Measurements from ENCODE around the gene DEDD2. TPM values are rescaled to one million over a fixed set of nuclear protein-coding genes. Genes with fewer than 3 reads are reported as not detected.

The DEDD2 gene
- total RNA-seq, 1 experiment from 2014 or later: 26.2 TPM

DNA sequence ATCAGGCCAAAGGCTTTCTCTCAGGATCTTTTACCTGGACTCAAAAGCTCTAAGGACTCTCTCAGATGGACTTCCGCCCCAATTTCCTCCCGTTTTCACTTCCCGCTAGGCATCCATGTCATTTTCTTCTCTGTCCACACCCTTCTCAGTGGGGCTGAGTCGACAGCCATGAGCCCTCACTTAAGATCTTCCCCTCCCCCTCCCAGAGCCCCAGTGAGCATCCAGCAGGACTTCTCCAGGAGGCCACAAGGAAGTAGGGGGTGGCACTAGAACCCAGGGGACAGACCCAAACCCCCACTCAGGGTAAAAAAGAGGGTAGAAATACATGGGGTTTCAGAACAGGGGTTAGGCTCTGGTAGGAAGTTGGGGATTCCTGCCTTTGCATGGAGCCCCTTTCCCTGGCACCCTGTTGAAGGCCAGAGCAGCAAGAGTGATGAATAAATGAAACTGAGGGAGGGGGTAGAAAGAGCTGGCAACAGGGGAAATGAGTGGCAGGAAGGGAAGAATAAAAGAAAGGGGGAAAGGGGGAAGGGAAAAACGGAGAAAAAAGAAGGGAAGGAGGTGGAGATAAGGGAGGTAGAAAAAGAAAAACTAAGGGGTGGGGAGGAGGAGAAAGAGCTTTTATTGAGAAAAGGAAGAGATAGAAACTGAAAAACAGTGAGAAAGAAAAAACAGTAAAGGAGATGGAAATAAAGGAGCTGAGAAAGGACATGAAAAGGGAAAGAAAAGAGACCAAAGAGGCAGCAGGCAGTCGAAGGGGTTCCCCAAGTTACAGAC lies 42.3 kb downstream of the DEDD2 start:
- no peak for DNase-seq (ENCODE audit: low read depth)

DNA sequence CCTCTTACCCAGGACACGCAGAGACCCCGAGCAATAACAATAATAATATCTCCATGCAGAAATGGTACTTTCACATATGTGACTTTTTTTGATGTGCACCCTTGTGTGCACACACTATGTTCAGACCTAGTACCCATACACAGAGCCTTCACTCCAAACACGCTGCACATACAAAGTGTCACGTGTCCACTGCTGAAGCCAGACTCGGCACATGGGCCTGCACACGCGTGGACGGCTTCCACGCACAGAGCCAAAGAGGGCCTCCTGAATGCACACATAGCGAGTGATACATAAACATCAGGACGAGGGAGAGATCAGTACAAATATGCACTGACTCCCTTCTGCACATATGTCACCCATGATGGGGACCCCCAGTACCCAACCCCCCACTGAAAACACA lies 43.3 kb downstream of the DEDD2 start:
- no peak for DNase-seq (ENCODE audit: low read depth)

GRCh38 chr19:42173695-42174094 lies 43.8 kb downstream of the DEDD2 start:
- DNase-seq (ENCODE audit: low read depth): no peak

DNA sequence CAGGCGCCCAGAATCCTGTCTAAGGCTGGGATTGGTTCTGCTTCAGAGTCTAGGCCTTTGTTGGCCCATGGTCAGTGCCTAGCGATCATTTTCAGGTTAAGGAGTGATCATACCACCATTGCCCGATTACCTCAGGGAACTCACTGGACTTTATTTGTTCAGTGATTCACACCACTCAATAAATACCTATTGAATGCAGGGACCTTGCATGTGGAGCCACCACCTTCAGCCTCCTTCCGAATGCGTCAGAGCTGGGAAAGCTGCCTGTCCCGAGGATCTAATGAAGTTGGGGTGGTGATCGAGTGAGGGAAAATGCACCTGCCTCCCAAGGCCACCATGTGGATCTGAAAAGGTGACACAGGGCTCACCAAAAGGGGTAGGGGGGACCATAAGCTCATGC lies 45.2 kb downstream of the DEDD2 start:
- no peak for DNase-seq (ENCODE audit: low read depth)

- no peak for DNase-seq (ENCODE audit: low read depth)
Measured at GRCh38 chr19:42170715-42171114, 46.8 kb downstream of the DEDD2 start.

GRCh38 chr19:42169486-42170413 lies 47.7 kb downstream of the DEDD2 start:
- no peak for DNase-seq (ENCODE audit: low read depth)

DNA sequence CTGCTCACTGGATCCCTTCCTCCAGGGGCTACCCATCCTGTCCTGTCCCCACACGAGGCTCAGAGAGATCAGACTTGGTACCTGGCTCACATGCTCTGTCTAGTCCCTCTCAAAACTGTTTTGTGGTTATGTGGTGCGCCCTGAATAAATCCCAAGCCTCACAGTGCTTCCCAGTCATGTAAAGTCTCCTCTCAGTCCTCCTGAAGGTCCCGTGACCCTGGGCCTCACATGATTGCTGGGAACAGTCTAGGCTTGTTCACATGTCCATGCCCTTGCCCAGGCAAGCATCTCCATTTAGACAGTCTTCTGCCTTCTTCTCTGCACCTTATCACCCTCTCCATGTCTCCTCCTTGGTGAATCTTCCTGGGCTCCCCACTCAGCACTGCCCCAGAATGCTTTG lies 49.3 kb downstream of the DEDD2 start:
- no peak for DNase-seq (ENCODE audit: low read depth)

GRCh38 chr19:42166316-42166715 lies 51.2 kb downstream of the DEDD2 start:
- DNase-seq (ENCODE audit: low read depth): no peak

DNA sequence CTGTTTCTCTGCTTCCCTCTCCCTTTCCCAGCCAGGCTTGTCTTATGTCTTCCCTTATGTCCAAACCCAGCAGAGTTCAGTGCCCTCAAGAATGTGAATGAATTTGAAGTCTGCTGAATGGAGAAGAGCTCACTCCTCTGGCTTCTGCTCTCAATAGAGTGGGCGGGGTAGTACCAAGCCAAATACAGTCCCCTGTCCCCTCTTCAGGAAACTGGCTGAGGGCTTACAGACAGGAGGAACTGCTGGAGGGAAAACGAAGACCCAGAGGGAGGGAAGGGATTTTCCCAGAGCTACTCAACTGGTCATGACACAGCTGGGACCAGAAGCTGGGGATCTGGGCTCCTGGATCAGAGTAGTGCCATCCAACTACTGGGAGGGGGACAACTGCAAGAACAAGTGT lies 52.3 kb downstream of the DEDD2 start:
- DNase-seq (ENCODE audit: low read depth): no peak

GRCh38 chr19:42161616-42162263 lies 55.7 kb downstream of the DEDD2 start:
- DNase-seq (ENCODE audit: low read depth): no peak

GRCh38 chr19:42159942-42160341 lies 57.5 kb downstream of the DEDD2 start:
- no peak for DNase-seq (ENCODE audit: low read depth)

DNA sequence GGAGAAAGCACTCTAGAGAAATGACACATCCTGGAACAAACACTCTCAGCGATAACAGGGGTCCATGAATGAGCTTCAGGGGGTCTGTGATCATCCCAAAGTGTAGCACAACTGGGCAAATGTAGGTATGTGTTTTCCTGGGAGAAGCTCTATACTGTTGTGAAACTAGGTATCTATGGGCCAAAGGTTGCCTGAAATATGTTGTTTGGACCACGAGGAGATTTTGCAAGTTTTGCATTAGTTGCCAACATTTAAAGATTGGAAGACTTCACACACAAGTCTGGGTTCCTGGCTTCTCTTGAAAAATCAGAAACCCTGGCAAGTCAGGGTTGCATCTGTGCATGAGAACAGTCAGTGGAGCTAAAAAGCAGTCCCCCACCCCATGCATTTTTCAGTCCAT lies 58.6 kb downstream of the DEDD2 start:
- no peak for DNase-seq (ENCODE audit: low read depth)

DNA sequence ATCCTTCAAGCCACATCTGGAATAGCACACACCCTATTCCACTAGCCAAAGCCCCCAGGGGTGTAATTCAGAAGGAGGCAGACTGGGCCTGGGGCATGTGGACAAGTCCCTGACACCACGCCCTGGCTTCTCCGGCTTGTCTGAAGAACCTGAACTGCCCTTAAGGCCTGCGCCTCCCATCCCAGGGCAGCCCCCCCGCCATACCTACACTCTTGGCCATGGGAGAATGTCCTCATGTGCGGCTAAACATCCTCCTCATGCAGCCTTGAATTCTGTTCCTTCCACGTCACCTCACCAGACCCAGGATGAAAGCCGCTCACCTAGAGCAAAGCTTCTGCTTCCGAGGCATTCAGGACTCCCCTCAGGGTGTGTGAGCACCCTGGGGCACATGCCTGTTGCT lies 60.9 kb downstream of the DEDD2 start:
- DNase-seq (ENCODE audit: low read depth): no peak

GRCh38 chr19:42155796-42156195 lies 61.7 kb downstream of the DEDD2 start:
- no peak for DNase-seq (ENCODE audit: low read depth)

DNA sequence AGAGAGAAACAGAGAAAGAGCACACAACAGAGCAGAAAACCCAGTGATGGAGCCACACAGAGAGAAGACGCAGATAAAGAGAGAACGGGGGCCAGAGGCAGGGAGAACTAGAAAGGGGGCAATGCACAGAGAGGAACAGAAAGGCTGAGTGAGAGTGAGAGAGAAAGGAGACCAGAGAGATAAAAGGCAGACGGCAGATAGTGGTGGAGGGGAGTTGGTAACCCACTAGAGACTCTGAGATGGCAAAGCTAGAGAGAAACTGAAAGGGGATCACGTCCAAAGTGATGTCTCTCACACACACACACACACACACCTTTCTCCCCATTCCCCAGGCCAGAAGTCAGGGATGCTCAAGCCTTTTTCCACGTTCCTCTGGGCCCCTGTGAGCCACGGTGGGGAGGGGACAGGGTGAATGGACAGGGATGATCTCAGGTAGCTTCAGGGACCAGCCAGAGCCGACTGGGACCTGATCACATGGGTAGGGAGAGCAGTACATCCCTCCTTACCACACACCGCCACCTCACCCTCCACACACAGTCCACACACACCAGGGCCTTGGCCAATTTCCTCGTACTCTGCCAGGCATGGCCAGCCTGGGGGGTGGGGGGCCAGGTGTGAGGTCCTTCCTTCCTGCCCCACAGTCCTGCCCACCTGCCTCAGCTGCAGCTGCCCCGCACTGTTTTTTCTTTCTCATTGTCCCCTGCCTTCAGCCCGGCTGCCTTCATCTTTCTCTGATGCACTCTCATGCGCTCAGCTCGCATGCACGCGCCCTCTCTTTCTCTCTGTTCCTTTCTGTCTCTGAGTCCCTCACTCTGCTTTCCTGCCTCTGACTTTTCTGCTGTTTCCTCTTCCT lies 62.8 kb downstream of the DEDD2 start:
- no peak for DNase-seq (ENCODE audit: low read depth)

DNA sequence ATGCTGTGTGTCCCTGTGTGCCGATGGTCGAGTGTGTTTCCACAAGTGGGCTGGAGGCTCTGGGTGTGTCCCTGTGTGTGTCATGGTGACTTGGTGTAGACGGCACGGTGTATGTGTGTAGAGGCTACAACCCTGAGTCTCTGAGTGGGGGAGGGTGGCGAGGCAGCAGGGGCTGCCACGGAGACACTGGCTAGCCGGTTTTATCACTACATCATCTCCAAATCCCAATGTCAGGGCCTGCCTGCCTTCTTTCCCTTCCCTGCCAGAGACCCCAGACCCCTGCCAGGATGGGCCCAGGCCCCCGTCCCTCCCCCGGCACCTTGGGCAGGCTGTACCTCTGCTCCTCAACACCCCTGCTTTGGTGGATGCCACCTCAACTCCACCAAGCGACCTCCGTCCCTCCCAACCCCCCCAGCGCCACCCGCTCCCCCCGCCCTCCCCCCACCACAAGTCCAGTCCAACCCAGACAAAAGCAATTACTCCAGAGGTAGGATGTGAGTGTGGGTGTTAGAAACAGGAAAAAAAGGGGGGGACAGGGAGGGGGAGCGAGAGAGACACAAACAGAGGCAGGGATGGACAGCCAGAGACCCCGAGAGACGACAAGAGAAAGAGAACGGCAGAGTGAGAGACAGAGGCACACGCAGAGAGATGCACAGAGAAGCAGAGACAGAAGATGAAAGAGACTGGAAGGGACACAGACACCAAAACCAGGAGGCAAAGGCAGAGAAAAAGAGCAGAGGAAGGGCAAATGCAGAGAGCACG lies 63.6 kb downstream of the DEDD2 start:
- DNase-seq (ENCODE audit: low read depth): no peak

DNA sequence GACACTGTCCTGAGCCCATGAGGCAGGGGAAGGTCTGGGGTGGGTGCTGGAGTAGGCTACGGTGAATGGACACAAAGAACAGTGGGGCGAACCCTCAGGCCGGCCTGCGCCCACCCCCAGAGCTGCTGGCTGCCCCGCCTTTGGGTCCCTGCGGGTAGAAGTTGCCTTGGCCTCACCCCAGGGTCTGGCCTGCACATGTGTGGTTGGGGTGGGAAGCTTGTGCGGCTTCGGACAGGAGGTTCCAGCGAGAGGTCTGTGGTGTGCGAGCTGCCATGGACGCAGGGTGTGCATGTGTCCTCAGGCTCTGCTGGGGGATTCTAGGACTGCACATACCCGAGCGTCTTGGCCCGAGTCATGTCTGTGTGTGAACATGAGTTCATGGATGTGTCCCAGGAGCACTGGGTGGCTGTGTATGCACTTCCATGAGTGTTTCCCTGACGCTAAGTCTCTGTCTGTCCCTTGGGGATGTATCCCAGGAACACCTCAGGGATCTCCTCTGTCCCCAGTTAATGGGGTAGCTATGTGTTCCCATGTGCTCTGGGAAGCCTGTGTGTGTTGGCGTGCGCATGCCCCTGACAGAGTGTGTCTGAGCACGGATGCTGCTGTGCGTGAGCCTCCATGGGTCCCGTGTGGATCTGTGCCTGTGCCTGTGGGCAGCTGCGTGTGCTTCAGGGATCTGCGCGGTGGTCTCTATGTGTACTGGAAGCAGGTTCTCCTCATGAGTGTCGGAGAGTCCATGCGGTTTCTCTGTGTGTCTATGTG lies 64.4 kb downstream of the DEDD2 start:
- no peak for DNase-seq (ENCODE audit: low read depth)

DNA sequence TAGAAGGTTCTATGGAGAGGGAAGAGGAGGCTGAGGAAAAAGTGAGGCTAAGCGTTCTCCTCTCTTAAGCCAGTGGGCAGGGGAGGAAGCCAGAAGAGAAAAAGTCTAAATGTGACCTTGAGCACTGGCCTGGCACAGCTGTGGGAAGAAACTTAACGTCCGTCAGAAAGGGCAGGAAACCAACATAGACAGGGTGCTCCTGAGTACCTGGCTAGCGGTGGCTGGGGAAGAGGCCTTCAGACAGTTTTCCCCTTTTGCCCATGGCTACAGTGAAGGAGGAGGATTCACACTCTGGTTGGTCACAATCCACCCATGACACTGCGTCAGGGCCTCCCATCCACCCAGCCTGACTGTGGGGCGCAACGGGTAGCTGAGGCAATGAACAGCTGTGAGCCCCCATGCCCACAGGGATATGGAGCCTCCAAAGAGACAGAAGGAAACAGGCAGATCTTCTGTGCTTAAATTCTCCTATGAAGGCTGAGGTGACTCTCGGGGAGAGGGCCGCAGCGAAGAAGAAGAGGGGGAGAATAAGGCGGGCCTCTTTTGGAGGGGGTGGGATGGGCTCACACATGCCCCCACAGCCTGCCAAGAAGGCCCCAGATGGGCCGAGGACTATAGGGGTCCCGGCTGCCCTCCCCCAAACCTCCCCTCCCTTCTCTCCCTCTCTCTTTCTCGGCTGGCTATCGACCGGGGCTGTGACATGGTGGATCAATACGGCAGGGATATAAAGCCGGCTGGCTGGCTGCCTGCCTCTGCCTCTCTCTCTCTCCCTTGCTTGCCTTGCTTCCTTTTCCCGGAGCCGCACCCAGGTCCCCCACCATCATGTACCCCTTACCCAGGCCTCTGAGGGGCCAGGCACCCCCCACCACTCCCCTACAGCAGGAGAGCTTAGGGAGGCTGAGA lies 65.4 kb downstream of the DEDD2 start:
- DNase-seq (ENCODE audit: low read depth): no peak

GRCh38 chr19:42150911-42151361 lies 66.5 kb downstream of the DEDD2 start:
- DNase-seq (ENCODE audit: low read depth): no peak

Data from LHCN-M2 (cell line).